Fibroblast of skin of back (primary cell): ENCODE results near the gene CAMK2A.

Source experiments
- DNase-seq: peaks from one replicate; pipeline ENCODE4 v3.0.0-alpha.2; 2013

CAMK2A gene

DNA sequence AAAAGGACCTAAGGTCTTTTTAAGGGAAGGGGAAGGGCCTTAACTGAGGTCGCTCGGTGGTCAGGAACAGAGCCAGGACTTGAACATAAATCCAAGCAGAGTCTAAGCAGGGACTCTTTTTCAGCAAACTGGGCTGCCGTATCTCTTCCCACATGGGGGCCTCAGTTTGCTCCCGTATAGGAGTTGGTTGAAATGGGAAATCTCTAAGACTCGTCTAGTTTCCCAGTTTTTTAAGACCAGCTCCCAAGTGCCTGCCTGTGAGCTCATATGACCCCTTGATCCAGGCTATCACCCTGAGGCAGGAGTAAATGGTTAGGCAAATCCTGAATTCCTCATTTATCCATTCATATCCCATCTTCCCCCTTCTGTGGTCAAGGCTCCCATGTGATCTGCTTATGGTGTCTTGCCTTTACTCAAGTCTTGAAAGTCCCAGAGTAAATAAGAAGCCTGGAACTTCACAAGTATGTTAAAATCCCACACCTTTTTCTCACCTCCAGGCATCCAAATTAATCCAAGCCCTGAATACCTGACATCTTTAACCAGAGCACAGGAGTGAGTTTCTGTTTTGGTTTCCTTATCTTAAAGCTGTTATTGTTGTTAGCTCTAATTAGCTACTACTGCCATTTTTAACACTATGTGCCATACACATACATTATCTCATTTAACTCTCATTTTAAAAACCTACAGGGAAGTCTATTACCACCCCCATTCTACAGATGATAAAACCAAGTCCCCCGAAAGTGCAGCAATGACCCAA lies 10.2 kb upstream of the CAMK2A start:
- no peak for DNase-seq

GRCh38 chr5:150298701-150299451 lies 9.3 kb upstream of the CAMK2A start:
- peak; percentile 95 for DNase-seq

DNA sequence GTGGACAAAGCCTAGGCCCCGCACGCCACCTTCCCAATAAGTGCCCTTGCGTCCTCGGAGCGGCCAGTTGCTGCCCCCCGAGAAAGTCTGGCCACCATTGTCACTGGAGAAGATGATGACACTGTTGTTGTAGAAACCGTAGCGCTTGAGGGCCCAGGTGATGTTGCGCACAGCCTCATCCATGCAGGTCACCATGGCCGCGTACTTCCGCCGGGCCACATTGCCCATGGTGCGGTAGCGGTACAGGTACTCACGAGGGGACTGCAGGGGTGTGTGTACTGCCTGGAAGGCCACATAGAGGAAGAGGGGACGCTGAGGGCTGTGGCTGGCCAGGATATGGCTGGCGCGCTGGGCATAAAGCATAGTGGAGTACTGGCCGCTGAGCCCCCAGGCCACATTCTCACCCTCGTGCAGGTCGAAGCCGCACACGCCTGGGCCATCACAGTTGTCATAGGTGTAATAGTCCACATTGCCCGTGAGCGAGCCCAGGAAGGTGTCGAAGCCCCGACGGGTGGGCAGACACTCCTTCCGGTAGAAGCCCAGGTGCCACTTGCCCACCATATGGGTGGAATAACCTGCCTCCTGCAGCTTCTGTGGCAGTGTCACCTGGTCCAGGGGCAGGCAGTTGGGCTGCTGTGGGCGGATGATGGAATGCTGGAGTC lies 8.5 kb upstream of the CAMK2A start:
- no peak for DNase-seq

GRCh38 chr5:150297236-150297890 lies 7.8 kb upstream of the CAMK2A start:
- DNase-seq: no peak

GRCh38 chr5:150296496-150296895 lies 6.9 kb upstream of the CAMK2A start:
- DNase-seq: no peak

GRCh38 chr5:150295741-150296486 lies 6.3 kb upstream of the CAMK2A start:
- no peak for DNase-seq

GRCh38 chr5:150295172-150295634 lies 5.6 kb upstream of the CAMK2A start:
- DNase-seq: peak; percentile 58

GRCh38 chr5:150294551-150295071 lies 5.0 kb upstream of the CAMK2A start:
- no peak for DNase-seq

DNA sequence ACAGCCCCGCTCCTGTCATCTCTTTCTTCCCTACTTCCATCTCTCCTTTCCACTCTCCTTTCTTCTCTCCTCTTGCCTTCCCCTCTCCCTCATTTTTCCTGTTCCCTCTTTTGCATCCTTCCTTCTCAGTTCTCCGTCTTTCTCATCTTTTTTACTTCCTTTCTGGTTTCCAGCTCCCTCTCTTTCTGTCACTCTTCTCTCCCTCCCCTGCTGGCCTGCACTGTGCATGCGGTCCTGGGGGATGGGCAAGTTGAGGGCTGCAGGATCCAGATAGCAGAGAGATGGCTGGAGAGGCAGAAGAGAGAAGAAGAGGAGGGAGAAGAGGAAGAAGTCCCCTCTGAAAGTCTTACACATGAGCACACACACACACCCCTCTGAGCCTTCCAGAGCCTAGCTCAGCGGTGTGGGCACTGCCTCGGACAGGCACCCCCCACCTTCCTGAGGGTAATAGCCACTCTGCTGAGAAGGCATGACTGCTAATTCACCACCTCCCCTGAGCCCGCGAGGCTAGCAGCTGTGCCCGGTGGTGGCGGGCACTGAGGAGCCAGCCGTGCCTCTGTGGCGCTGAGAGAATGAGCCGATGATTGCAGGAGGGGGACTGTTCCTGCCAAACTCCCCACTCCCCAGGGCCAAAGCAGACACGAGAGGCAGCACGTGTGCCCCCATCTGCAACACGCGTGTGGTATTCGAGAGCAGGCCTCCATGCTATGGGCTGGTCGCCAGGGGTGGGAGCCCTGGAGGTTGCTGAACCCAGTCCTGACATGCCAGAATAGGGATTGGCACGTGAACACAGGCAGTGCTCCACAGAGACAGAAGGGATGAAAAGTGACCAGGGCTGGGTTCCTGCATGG lies 3.7 kb upstream of the CAMK2A start:
- DNase-seq: no peak

GRCh38 chr5:150291388-150292385 lies 2.1 kb upstream of the CAMK2A start:
- DNase-seq: peak; percentile 48

- no peak for DNase-seq
Observed at GRCh38 chr5:150288791-150289190, 782 bp downstream of the CAMK2A start.

DNA sequence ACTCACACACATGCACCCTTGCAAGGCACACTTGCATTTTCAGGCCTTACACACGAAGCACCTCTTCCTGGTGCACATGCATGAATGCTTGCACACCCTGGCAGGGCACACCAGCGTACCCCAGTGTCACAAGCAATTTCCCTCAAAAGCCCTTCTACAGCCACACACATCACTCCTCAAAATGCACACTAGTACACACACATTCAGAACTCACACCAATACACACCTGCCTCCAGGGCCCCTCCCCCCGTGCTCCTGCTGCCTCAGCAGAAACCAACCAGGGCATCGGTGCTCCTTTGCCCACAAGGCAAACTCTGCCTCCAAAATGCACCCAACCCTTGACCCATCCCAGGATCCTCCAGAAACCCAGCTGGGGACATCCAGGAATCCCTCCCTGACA lies 1.2 kb downstream of the CAMK2A start:
- DNase-seq: no peak

DNA sequence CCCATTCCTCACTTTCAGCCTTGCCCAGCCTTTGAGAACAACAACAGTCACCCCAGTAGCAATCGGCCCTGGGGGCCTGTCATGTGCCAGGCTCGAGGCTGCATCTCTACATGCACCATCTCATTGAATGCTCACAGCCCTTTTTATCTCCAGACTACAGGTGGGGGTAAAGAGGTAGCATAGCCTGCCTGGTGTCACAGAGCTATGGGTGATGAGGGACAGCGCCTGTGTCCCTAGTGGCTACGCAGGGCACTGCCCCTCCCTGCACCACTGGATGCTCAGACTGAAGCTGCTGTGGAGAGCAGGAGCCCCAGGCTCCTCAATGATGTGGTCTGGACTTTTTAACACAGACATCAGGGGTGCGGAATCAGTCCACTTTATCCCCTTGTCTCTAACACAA lies 2.8 kb downstream of the CAMK2A start:
- DNase-seq: no peak

- no peak for DNase-seq
Observed at GRCh38 chr5:150285114-150285513, 4.5 kb downstream of the CAMK2A start.

- no peak for DNase-seq
Observed at GRCh38 chr5:150284311-150284710, 5.3 kb downstream of the CAMK2A start.

- DNase-seq: no peak
Observed at GRCh38 chr5:150283904-150284303, 5.7 kb downstream of the CAMK2A start.

DNA sequence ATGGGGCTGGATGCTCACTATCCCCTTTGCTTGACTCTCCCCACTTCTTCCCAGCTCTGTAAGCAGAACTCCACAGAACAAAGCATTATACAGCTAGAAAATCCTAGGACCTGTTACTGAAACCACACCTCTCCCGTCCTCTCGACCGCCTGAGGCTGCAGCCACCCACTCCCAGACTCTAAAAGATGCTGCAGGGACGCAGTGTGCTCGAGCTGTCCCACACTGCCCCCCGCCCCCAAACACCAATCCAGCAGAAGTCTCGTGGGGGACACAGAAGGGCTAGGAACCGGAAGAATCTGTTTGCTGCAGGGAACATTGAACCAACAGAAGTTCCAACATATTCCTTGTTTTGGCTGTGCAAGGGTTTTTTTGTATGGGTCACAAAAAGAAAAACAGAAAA lies 7.6 kb downstream of the CAMK2A start:
- DNase-seq: no peak

GRCh38 chr5:150279330-150280020 lies 10.1 kb downstream of the CAMK2A start:
- no peak for DNase-seq

DNA sequence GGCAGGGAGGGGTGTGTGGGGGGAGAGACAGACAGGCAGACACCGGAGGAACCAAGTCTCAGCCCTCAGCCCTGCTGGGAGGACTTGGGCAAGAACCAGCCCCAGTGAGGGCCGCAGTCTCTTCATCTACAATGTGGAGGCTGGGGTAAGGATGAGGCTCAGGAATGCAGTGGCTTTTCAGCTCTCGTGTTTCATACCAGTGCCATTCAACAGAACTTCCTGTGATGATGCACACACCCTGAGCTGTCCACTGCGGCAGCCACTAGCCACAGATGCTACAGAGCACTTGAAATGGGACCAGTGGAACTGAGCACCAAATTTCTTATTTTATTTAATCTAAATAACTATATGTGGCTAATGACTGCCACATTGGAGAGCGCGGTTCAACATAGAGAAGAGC lies 10.7 kb downstream of the CAMK2A start:
- peak; percentile 87 for DNase-seq
